ENCODE measurements around the gene SPTBN5. TPM values are rescaled to one million over a fixed set of nuclear protein-coding genes. Genes with fewer than 3 reads are reported as not detected.

Gene SPTBN5
- total RNA-seq, 1 donor from 2014 or later: 3.2 TPM

GRCh38 chr15:41876007-41876406 is 17.8 kb downstream of the SPTBN5 start:
- Mint-ChIP-seq H3K27me3 (ENCODE audit: unreplicated experiment) (no peaks in the 10 kb centered on the region), H3K36me3 (ENCODE audit: unreplicated experiment) (peaks cover 4% of the 10 kb centered on the region), H3K4me1 (ENCODE audit: unreplicated experiment) (no peaks in the 10 kb centered on the region), H3K9me3 (ENCODE audit: unreplicated experiment) (no peaks in the 10 kb centered on the region), H3K4me3 (ENCODE audit: unreplicated experiment) (no peak overlapping the region), H3K27ac (ENCODE audit: unreplicated experiment) (no peak overlapping the region)
- TF ChIP-seq CTCF (IDR thresholded peaks at IDR 0.05): no peak
- DNase-seq (ENCODE audit: extremely low spot score, unreplicated experiment): no peak

DNA sequence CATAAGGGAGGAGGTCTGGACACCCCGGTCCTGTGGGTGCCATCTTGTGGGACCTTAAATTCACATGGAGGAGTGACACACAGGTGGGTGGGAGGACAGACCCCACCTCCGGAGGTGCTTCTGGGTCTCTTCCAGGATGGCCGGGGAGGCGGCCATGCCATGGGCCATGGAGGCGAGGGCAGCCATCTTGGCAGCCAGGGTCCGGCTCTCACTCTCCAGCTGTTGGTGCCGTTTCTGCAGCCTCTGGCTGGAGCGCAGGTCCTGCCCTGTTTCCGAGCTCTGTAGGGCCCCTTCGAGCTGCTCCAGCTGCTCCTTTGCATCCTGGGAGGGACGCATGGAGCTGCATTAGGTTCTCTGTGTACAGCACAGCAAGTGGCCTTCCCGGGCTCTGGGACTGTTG is 19.1 kb downstream of the SPTBN5 start:
- no peak for DNase-seq (ENCODE audit: extremely low spot score, unreplicated experiment)
- H3K27me3 Mint-ChIP-seq (ENCODE audit: unreplicated experiment): no peaks in the 10 kb centered on the region
- no peaks in the 10 kb centered on the region for H3K9me3 Mint-ChIP-seq (ENCODE audit: unreplicated experiment)
- no peak overlapping the region for H3K27ac Mint-ChIP-seq (ENCODE audit: unreplicated experiment)
- no peak overlapping the region for H3K4me3 Mint-ChIP-seq (ENCODE audit: unreplicated experiment)
- H3K36me3 Mint-ChIP-seq (ENCODE audit: unreplicated experiment): peaks cover 4% of the 10 kb centered on the region
- no peaks in the 10 kb centered on the region for H3K4me1 Mint-ChIP-seq (ENCODE audit: unreplicated experiment)
- no peak for TF ChIP-seq CTCF (IDR thresholded peaks at IDR 0.05)

GRCh38 chr15:41873711-41874110 is 20.1 kb downstream of the SPTBN5 start:
- no peaks in the 10 kb centered on the region for H3K4me1 Mint-ChIP-seq (ENCODE audit: unreplicated experiment)
- H3K9me3 Mint-ChIP-seq (ENCODE audit: unreplicated experiment): no peaks in the 10 kb centered on the region
- DNase-seq (ENCODE audit: extremely low spot score, unreplicated experiment): no peak
- no peak overlapping the region for H3K27ac Mint-ChIP-seq (ENCODE audit: unreplicated experiment)
- no peak overlapping the region for H3K4me3 Mint-ChIP-seq (ENCODE audit: unreplicated experiment)
- no peak for TF ChIP-seq CTCF (IDR thresholded peaks at IDR 0.05)
- peaks cover 4% of the 10 kb centered on the region for H3K36me3 Mint-ChIP-seq (ENCODE audit: unreplicated experiment)
- no peaks in the 10 kb centered on the region for H3K27me3 Mint-ChIP-seq (ENCODE audit: unreplicated experiment)

GRCh38 chr15:41872166-41872747 is 21.6 kb downstream of the SPTBN5 start:
- H3K27me3 Mint-ChIP-seq (ENCODE audit: unreplicated experiment): no peaks in the 10 kb centered on the region
- no peaks in the 10 kb centered on the region for H3K4me1 Mint-ChIP-seq (ENCODE audit: unreplicated experiment)
- no peak for DNase-seq (ENCODE audit: extremely low spot score, unreplicated experiment)
- H3K36me3 Mint-ChIP-seq (ENCODE audit: unreplicated experiment): peaks cover 2% of the 10 kb centered on the region
- no peak overlapping the region for H3K27ac Mint-ChIP-seq (ENCODE audit: unreplicated experiment)
- H3K4me3 Mint-ChIP-seq (ENCODE audit: unreplicated experiment): no peak overlapping the region
- TF ChIP-seq CTCF (IDR thresholded peaks at IDR 0.05): no peak
- H3K9me3 Mint-ChIP-seq (ENCODE audit: unreplicated experiment): no peaks in the 10 kb centered on the region

GRCh38 chr15:41871175-41871905 is 22.5 kb downstream of the SPTBN5 start:
- DNase-seq (ENCODE audit: extremely low spot score, unreplicated experiment): no peak
- Mint-ChIP-seq H3K36me3 (ENCODE audit: unreplicated experiment) (peaks cover 2% of the 10 kb centered on the region), H3K4me1 (ENCODE audit: unreplicated experiment) (no peaks in the 10 kb centered on the region), H3K27me3 (ENCODE audit: unreplicated experiment) (no peaks in the 10 kb centered on the region), H3K9me3 (ENCODE audit: unreplicated experiment) (no peaks in the 10 kb centered on the region), H3K4me3 (ENCODE audit: unreplicated experiment) (no peak overlapping the region), H3K27ac (ENCODE audit: unreplicated experiment) (no peak overlapping the region)
- no peak for TF ChIP-seq CTCF (IDR thresholded peaks at IDR 0.05)
